Kidney (tissue), 14 donors: ENCODE data around the gene DPP3. TPM values are rescaled to one million over a fixed set of nuclear protein-coding genes. Genes with fewer than 3 reads are reported as not detected.

Experiments
- DNase-seq, 5 donors: peaks; one replicate each; pipeline ENCODE4 v3.0.0-alpha.2; 2013 to 2020
- FAIRE-seq: peaks from 2 replicates; lab custom pipeline; 2012; peaks lifted over from hg19 to GRCh38; lab: Jason Lieb, UNC
- H3K27ac ChIP-seq, 2 donors: one replicate each; pipeline ENCODE4 v1.7.0; 2013; ENCODE audit warnings: low read depth in 2 of 2, low read length in 2 of 2, inconsistent platforms in 1 of 2
- H3K27me3 ChIP-seq: one replicate; pipeline ENCODE4 v1.7.1; 2013; ENCODE audit warnings: low read length, inconsistent platforms; ENCODE audit not compliant: control insufficient read depth, insufficient read depth
- H3K36me3 ChIP-seq, 3 donors: one replicate each; pipeline versions ENCODE4 v1.7.0 to v1.7.1; 2013; ENCODE audit warnings: low read length in 3 of 3, control low read depth in 1 of 3, inconsistent platforms in 1 of 3; ENCODE audit not compliant: insufficient read depth in 3 of 3, control insufficient read depth in 2 of 3
- H3K4me1 ChIP-seq, 3 donors: one replicate each; pipeline versions ENCODE4 v1.7.0 to v1.7.1; 2013; ENCODE audit warnings: low read length in 3 of 3, inconsistent platforms in 1 of 3, low read depth in 1 of 3; ENCODE audit not compliant: control insufficient read depth in 2 of 3, insufficient read depth in 2 of 3
- H3K4me3 ChIP-seq, 3 donors: one replicate each; pipeline versions ENCODE4 v1.7.0 to v1.8.1; 2013; ENCODE audit warnings: low read length in 3 of 3, control low read depth in 1 of 3, inconsistent platforms in 1 of 3
- H3K9ac ChIP-seq, 3 donors: one replicate each; pipeline versions ENCODE4 v1.7.0 to v1.7.1; 2013; ENCODE audit warnings: low read length in 3 of 3, control low read depth in 1 of 3, inconsistent platforms in 1 of 3
- H3K9me3 ChIP-seq, 3 donors: one replicate each; pipeline versions ENCODE4 v1.7.0 to v1.7.1; 2013; ENCODE audit warnings: low read length in 3 of 3, control low read depth in 1 of 3, inconsistent platforms in 1 of 3; ENCODE audit not compliant: control insufficient read depth in 2 of 3, insufficient read depth in 1 of 3
- CTCF ChIP-seq: IDR thresholded peaks from 3 replicates; pipeline ENCODE4 v1.5.1; 2012; ENCODE audit warnings: mild to moderate bottlenecking, moderate library complexity, borderline replicate concordance; ENCODE audit not compliant: insufficient read depth; ENCODE audit errors: extremely low read depth
- intact Hi-C: fragments of 100-400 bp; cut with DNase I; formaldehyde crosslinking; loops from one replicate; pipeline ENCODE4 v1.11.1; 2022
- polyA plus RNA-seq: library from polyadenylated mRNA; stranded (reverse); fragments of 350-450 nt; fragmentation: Illumina TruSeq; extraction: RNeasy Lipid Tissue Mini Kit (QIAGEN cat#74804); gene quantifications from one replicate; pipeline ENCODE4 v1.2.3, GENCODE V29; 2014; ENCODE audit warnings: low read depth, low replicate concordance; ENCODE audit not compliant: insufficient read depth
- total RNA-seq: library from RNA; stranded (reverse); fragmentation: NEBNext Ultra II Directional; extraction: Animal tissue kit (Norgen Biotek cat#: 25700); gene quantifications from one replicate; pipeline ENCODE4 v1.2.1, GENCODE V29; 2021
- donor health status: control.
- donor health status: control.
- donor health status: control.
- donor health status: control.
- donor health status: control.
- donor health status: DM: yes; HTN: yes; CAD: no.
- donor health status: Normal renal cell carcinoma (clear cell type).

The DPP3 gene
- total and polyA plus RNA-seq, 2 donors from 2014 or later = 32.9 to 41.7 TPM

DNA sequence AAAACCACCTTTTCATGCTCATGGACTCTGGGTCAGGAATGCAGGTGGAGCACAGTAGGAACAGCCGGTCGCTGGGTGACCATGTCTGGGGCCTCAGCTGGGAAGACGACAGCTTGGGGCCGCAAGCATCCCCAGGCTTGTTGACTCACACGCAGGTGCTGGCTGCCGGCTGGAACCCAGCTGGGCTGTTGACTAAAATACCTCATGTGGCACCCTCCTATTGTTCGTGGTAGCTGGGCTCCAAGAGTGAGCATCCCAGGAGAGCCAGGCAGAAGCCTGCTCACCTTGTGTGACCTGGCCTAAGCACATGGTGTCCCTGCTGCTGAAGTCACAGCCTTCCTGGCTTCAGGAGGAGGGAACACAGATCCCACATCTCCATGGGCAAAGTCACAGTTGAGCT lies 9.4 kb downstream of the DPP3 start:
- TF ChIP-seq CTCF = no peak
- no peak overlapping the region for H3K4me3 ChIP-seq
- intact Hi-C loops = no loop called here

DNA sequence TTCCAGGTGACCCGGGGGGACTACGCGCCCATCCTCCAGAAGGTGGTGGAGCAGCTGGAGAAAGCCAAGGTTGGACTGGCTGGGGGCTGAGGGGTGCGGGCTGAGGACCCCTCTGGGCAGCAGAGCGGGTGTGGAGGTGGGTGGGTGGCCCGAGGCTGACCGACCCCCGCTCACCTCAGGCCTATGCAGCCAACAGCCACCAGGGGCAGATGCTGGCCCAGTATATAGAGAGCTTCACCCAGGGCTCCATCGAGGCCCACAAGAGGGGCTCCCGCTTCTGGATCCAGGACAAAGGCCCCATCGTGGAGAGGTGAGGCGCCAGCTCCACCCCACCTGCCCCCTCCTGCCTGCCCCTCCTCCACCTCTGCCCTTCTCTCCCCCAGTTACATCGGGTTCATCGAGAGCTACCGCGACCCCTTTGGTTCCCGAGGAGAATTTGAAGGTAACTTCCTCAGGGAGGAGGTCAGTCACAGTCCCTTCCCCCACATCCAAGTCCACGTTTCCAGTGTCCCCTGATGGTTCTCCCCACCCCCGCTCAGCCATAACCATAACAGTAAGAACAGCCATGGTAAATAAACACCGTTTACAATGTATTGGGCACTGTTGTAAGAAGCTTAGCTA lies 11.2 kb downstream of the DPP3 start:
- intact Hi-C loops = no loop called here
- Histone ChIP-seq H3K27me3 (no peaks in the 10 kb centered on the region), H3K9ac (no peak overlapping the region), H3K9me3 (no peaks in the 10 kb centered on the region), H3K36me3 (peaks cover 0 to 8% (median 2%) of the 10 kb centered on the region in 3 donors), H3K4me1 (peaks cover 0 to 8% (median 0%) of the 10 kb centered on the region in 3 donors), H3K27ac (no peak overlapping the region), H3K4me3 (peak overlapping the region in 1 of 3 donors; percentile 43)
- FAIRE-seq (no peak), DNase-seq (no peak)
- no peak for TF ChIP-seq CTCF

More for the DNA sequence above, 9.4 kb downstream of the DPP3 start:
- peaks cover 0 to 8% (median 3%) of the 10 kb centered on the region in 3 donors for H3K36me3 ChIP-seq
- DNase-seq = no peak
- H3K9ac ChIP-seq = no peak overlapping the region
- peaks cover 0 to 8% (median 0%) of the 10 kb centered on the region in 3 donors for H3K4me1 ChIP-seq
- no peaks in the 10 kb centered on the region for H3K9me3 ChIP-seq
- no peaks in the 10 kb centered on the region for H3K27me3 ChIP-seq
- H3K27ac ChIP-seq = no peak overlapping the region
- FAIRE-seq = no peak

GRCh38 chr11:66492161-66492865 lies 12.1 kb downstream of the DPP3 start:
- Histone ChIP-seq H3K4me1 (peaks cover 0 to 8% (median 0%) of the 10 kb centered on the region in 3 donors), H3K27me3 (no peaks in the 10 kb centered on the region), H3K36me3 (peaks cover 0 to 8% (median 0%) of the 10 kb centered on the region in 3 donors), H3K4me3 (peak overlapping the region in 2 of 3 donors; percentile 42 to 43), H3K9me3 (no peaks in the 10 kb centered on the region), H3K9ac (no peak overlapping the region), H3K27ac (no peak overlapping the region)
- intact Hi-C loops = no loop called here
- no peak for TF ChIP-seq CTCF
- FAIRE-seq (no peak), DNase-seq (no peak)
